H1 (cell line): ENCODE data around the gene N4BP3. TPM values are rescaled to one million over a fixed set of nuclear protein-coding genes. Genes with fewer than 3 reads are reported as not detected.

Experiments
- CTCF ChIA-PET: fragments of 300-600 bp; sonication (Branson Sonifier 250); formaldehyde crosslinking; loops from one replicate; lab custom pipeline; 2021; ENCODE audit not compliant: partially characterized antibody; lab: Charles Lee
- POLR2A ChIA-PET: fragments of 300-600 bp; sonication (Branson Sonifier 250); formaldehyde crosslinking; loops from one replicate; lab custom pipeline; 2021; ENCODE audit warnings: inconsistent platforms; ENCODE audit not compliant: partially characterized antibody; lab: Charles Lee
- DNase-seq, 2 experiments: peaks; one replicate each; pipeline versions ENCODE4 v3.0.0 to v3.0.0-alpha.2; 2010 to 2022; ENCODE audit warnings: low spot score in 2 of 2, low read depth in 1 of 2, mixed read lengths in 1 of 2
- FAIRE-seq: peaks from 2 replicates; lab custom pipeline; 2011; peaks lifted over from hg19 to GRCh38; lab: Jason Lieb, UNC
- H2AFZ ChIP-seq: 2 replicates; pipeline ENCODE4 v1.8.1; 2012; ENCODE audit warnings: low read length, inconsistent platforms
- H2AK5ac ChIP-seq: 2 replicates; pipeline ENCODE4 v1.6.1; 2013; ENCODE audit warnings: low read depth, low read length
- H2BK120ac ChIP-seq: replicated peaks from 2 replicates; pipeline ENCODE3; 2013; ENCODE audit warnings: low read depth, low read length, inconsistent platforms
- H2BK12ac ChIP-seq: 2 replicates; pipeline ENCODE4 v1.6.1; 2013; ENCODE audit warnings: low read depth, low read length
- H2BK15ac ChIP-seq: 2 replicates; pipeline ENCODE4 v1.6.1; 2013; ENCODE audit warnings: low read length
- H2BK20ac ChIP-seq: 2 replicates; pipeline ENCODE4 v1.6.1; 2013; ENCODE audit warnings: low read length
- H2BK5ac ChIP-seq: 2 replicates; pipeline ENCODE4 v1.6.1; 2013; ENCODE audit warnings: low read depth, low read length
- H3K14ac ChIP-seq: 2 replicates; pipeline ENCODE4 v1.6.1; 2013; ENCODE audit warnings: inconsistent platforms; ENCODE audit not compliant: insufficient read length
- H3K18ac ChIP-seq: 2 replicates; pipeline ENCODE4 v1.6.1; 2013; ENCODE audit warnings: low read length; ENCODE audit errors: extremely low read depth
- H3K23ac ChIP-seq: 2 replicates; pipeline ENCODE4 v1.6.1; 2013; ENCODE audit warnings: inconsistent platforms; ENCODE audit not compliant: insufficient read length
- H3K23me2 ChIP-seq: 2 replicates; pipeline ENCODE4 v1.6.1; 2013; ENCODE audit warnings: low read depth, low read length
- H3K27ac ChIP-seq: 2 replicates; pipeline ENCODE4 v1.6.1; 2011; ENCODE audit warnings: low read depth, low read length, inconsistent platforms
- H3K27me3 ChIP-seq, 4 experiments: replicated peaks in 1 of 4; 1 replicate in 1 of 4; 2 replicates in 3 of 4; pipeline versions ENCODE4 v1.6.1 to v1.8.1; 2011 to 2013; ENCODE audit warnings: low read length in 3 of 4, mild to moderate bottlenecking in 3 of 4, inconsistent platforms in 2 of 4, mixed read lengths in 2 of 4, moderate library complexity in 1 of 4; ENCODE audit not compliant: control insufficient read depth in 3 of 4, insufficient read depth in 3 of 4; ENCODE audit errors: extremely low read depth in 1 of 4
- H3K36me3 ChIP-seq, 4 experiments: 2 replicates each; pipeline versions ENCODE4 v1.6.1 to v1.8.1; 2011 to 2013; ENCODE audit warnings: mild to moderate bottlenecking in 4 of 4, low read length in 3 of 4, moderate library complexity in 2 of 4, control low read depth in 1 of 4, inconsistent platforms in 1 of 4; ENCODE audit not compliant: insufficient read depth in 4 of 4, control insufficient read depth in 2 of 4
- H3K4ac ChIP-seq: replicated peaks from 2 replicates; pipeline ENCODE3; 2013; ENCODE audit warnings: low read length, low read depth, mixed read lengths, inconsistent platforms; ENCODE audit not compliant: insufficient read length
- H3K4me1 ChIP-seq, 4 experiments: replicated peaks in 1 of 4; 1 replicate in 1 of 4; 2 replicates in 3 of 4; pipeline versions ENCODE4 v1.6.1 to v1.8.1; 2011 to 2013; ENCODE audit warnings: low read length in 3 of 4, inconsistent platforms in 2 of 4, mixed read lengths in 1 of 4; ENCODE audit not compliant: insufficient read depth in 4 of 4, control insufficient read depth in 3 of 4
- H3K4me2 ChIP-seq, 2 experiments: 2 replicates each; pipeline versions ENCODE4 v1.6.1 to v1.8.1; 2011 to 2013; ENCODE audit warnings: low read depth in 2 of 2, low read length in 2 of 2, control low read depth in 1 of 2, inconsistent platforms in 1 of 2, mild to moderate bottlenecking in 1 of 2; ENCODE audit not compliant: insufficient read depth in 1 of 2
- H3K4me3 ChIP-seq, 4 experiments: fragments of 200-600, 300-600 bp in 1 of 4; sonication (generic), shearing (Covaris generic), sonication (Bioruptor Twin) in 1 of 4; 2 replicates each; pipeline versions ENCODE4 v1.5.1 to v1.8.1; 2011 to 2016; ENCODE audit warnings: low read length in 4 of 4, low read depth in 3 of 4, control low read depth in 2 of 4, inconsistent platforms in 2 of 4, mild to moderate bottlenecking in 2 of 4, mixed read lengths in 1 of 4, moderate library complexity in 1 of 4; ENCODE audit not compliant: insufficient read depth in 2 of 4; ENCODE audit errors: extremely low read depth in 1 of 4
- H3K56ac ChIP-seq: replicated peaks from 2 replicates; pipeline ENCODE3; 2013; ENCODE audit warnings: low read depth, mild to moderate bottlenecking, mixed read lengths, low read length, inconsistent platforms; ENCODE audit not compliant: insufficient read length
- H3K79me1 ChIP-seq: 2 replicates; pipeline ENCODE4 v1.6.1; 2013; ENCODE audit warnings: low read depth, low read length, control low read depth
- H3K79me2 ChIP-seq, 2 experiments: 2 replicates each; pipeline versions ENCODE4 v1.6.1 to v1.8.1; 2012 to 2013; ENCODE audit warnings: low read length in 2 of 2, mild to moderate bottlenecking in 2 of 2, inconsistent platforms in 1 of 2; ENCODE audit not compliant: insufficient read depth in 2 of 2, control insufficient read depth in 1 of 2
- H3K9ac ChIP-seq, 4 experiments: replicated peaks in 1 of 4; 1 replicate in 1 of 4; 2 replicates in 3 of 4; pipeline versions ENCODE4 v1.6.1 to v1.8.1; 2011 to 2013; ENCODE audit warnings: low read depth in 3 of 4, low read length in 3 of 4, control low read depth in 2 of 4, mild to moderate bottlenecking in 2 of 4, moderate library complexity in 2 of 4, inconsistent platforms in 1 of 4; ENCODE audit errors: extremely low read depth in 1 of 4
- H3K9me3 ChIP-seq, 2 experiments: 2 replicates each; pipeline versions ENCODE4 v1.6.1 to v1.8.1; 2012 to 2013; ENCODE audit warnings: mild to moderate bottlenecking in 2 of 2, moderate library complexity in 2 of 2, control low read depth in 1 of 2, inconsistent platforms in 1 of 2, low read depth in 1 of 2, low read length in 1 of 2, mixed read lengths in 1 of 2; ENCODE audit not compliant: insufficient read depth in 2 of 2
- H4K20me1 ChIP-seq, 2 experiments: replicated peaks in 1 of 2; 2 replicates each; pipeline versions ENCODE3 to v1.8.1; 2011 to 2013; ENCODE audit warnings: inconsistent platforms in 2 of 2, low read length in 2 of 2, mild to moderate bottlenecking in 1 of 2; ENCODE audit not compliant: insufficient read depth in 2 of 2, control insufficient read depth in 1 of 2
- H4K5ac ChIP-seq: 2 replicates; pipeline ENCODE4 v1.6.1; 2013; ENCODE audit warnings: low read length, low read depth, mixed read lengths, inconsistent platforms; ENCODE audit not compliant: insufficient read length
- H4K8ac ChIP-seq: 2 replicates; pipeline ENCODE4 v1.8.0; 2013; ENCODE audit warnings: mild to moderate bottlenecking, moderate library complexity, low read length, inconsistent platforms; ENCODE audit not compliant: insufficient read depth; ENCODE audit errors: extremely low read depth
- H4K91ac ChIP-seq: replicated peaks from 2 replicates; pipeline ENCODE3; 2013; ENCODE audit warnings: low read length, mixed read lengths, inconsistent platforms; ENCODE audit not compliant: insufficient read length
- CHD1 ChIP-seq: IDR thresholded peaks from 2 replicates; pipeline ENCODE4 v1.6.1; 2012; ENCODE audit warnings: low read depth, low read length, improper control_type of control experiment
- EGR1 ChIP-seq: IDR thresholded peaks from 2 replicates; pipeline ENCODE4 v1.6.1; 2011; ENCODE audit warnings: low read depth, low read length, borderline replicate concordance
- GABPA ChIP-seq: IDR thresholded peaks from 2 replicates; pipeline ENCODE4 v1.6.1; 2011; ENCODE audit warnings: mild to moderate bottlenecking, low read length, moderate library complexity, borderline replicate concordance; ENCODE audit not compliant: insufficient read depth
- JUND ChIP-seq: IDR thresholded peaks from 2 replicates; pipeline ENCODE4 v1.6.1; 2011; ENCODE audit warnings: mild to moderate bottlenecking, improper control_type of control experiment, low read length
- NANOG ChIP-seq: IDR thresholded peaks from 2 replicates; pipeline ENCODE4 v1.6.1; 2011; ENCODE audit warnings: low read length, low read depth, mild to moderate bottlenecking, inconsistent platforms; ENCODE audit not compliant: insufficient read depth, poor library complexity, severe bottlenecking
- RAD21 ChIP-seq, 2 experiments: IDR thresholded peaks in 1 of 2; conservative IDR thresholded peaks in 1 of 2; 2 replicates each; pipeline ENCODE4 v1.6.1; 2011; ENCODE audit warnings: low read depth in 2 of 2, low read length in 2 of 2, improper control_type of control experiment in 1 of 2, inconsistent platforms in 1 of 2, mild to moderate bottlenecking in 1 of 2, moderate library complexity in 1 of 2
- SIN3A ChIP-seq, 2 experiments: IDR thresholded peaks in 1 of 2; conservative IDR thresholded peaks in 1 of 2; 2 replicates each; pipeline ENCODE4 v1.6.1; 2011 to 2012; ENCODE audit warnings: low read length in 2 of 2, improper control_type of control experiment in 1 of 2, low read depth in 1 of 2, mild to moderate bottlenecking in 1 of 2
- TAF1 ChIP-seq: IDR thresholded peaks from 2 replicates; pipeline ENCODE4 v1.6.1; 2011; ENCODE audit warnings: mild to moderate bottlenecking, low read depth, low read length
- TBP ChIP-seq: IDR thresholded peaks from 2 replicates; pipeline ENCODE4 v1.6.1; 2011; ENCODE audit warnings: low read depth, low read length, improper control_type of control experiment
- YY1 ChIP-seq: IDR thresholded peaks from 2 replicates; pipeline ENCODE4 v1.6.1; 2011; ENCODE audit warnings: low read depth, mild to moderate bottlenecking, low read length
- WGBS, 2 experiments: shearing (Covaris generic) in 1 of 2; methylation state at CpG; one replicate each; pipeline versions ENCODE4 v1.1.6 to v1.1.7; 2013 to 2015; ENCODE audit warnings: low lambda C conversion rate in 2 of 2, mixed read lengths in 2 of 2, inconsistent platforms in 1 of 2, low coverage in 1 of 2, missing lambda C conversion rate in 1 of 2; ENCODE audit not compliant: insufficient replicate concordance in 2 of 2, insufficient coverage in 1 of 2, insufficient read length in 1 of 2; ENCODE audit errors: extremely low coverage in 1 of 2, missing lambda C conversion rate in 1 of 2; 5-methylcytosine and 5-hydroxymethylcytosine counted together
- polyA plus RNA-seq, 7 experiments: library from polyadenylated mRNA; depleted of rRNA in 3 of 7; stranded (reverse) in 5 of 7; unstranded in 2 of 7; fragments of >200 nt in 5 of 7; fragments of 200-250 nt in 2 of 7; gene quantifications; 1 replicate in 5 of 7; 2 replicates in 1 of 7; 4 replicates in 1 of 7; pipeline versions ENCODE4 v1.2.1 to v1.2.3, GENCODE V29; 2011 to 2013; ENCODE audit warnings: missing spikeins in 2 of 7, mixed read lengths in 2 of 7
- total RNA-seq: library from RNA; stranded (reverse); fragmentation: NEBNext Ultra II Directional; extraction: Animal tissue kit (Norgen Biotek cat#: 25700); gene quantifications from 2 replicates; pipeline ENCODE4 v1.2.1, GENCODE V29; 2021

The N4BP3 gene
- total and polyA plus RNA-seq, 2 of the 8 experiments (the other 6 are each of a cell fraction or from before 2014, with no cell fraction given), result 13.1 to 39.2 TPM

DNA sequence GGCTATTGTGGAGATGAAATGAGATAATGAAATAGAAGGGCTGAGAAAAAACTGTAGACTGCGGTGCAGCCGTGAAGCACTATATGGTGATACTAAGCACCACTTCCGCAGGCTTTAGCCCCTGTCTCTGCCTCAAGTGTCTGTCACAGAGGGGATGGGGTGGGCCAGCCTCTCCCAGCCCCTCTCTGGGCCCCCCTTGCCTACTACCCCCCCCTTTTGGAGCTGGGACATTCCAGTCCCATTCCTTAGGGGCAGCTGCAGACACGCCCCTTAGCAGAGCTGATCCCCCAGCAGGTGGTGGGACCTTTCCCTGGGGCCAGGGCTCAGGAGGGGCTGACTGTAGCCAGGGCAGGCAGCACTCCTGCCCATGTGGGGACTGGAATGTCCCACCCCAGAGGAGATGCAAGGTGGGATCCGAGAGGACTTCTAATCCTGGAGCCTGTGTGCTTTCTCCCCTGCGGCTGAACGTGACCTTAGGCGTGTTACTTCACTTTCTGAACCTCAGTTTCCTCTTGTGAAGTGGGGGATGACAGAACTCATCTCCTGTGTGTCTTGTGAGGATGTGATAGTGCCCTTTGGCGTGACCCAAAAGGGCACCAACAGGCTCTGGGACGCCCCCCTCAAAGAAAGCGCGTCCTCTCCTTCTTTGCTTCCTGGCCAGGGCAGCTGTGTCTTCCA lies 1.9 kb downstream of the N4BP3 start:
- ChIA-PET CTCF (interaction anchor here (0.7 to 12.9 kb wide), 7 partner anchors 10 to 608 kb away, joined by 4 to 189 read pairs (median 13); partner anchors contain the start of gene RMND5B), POLR2A (interaction anchor here (0.6 to 40.7 kb wide), 18 partner anchors 1 to 1209 kb away, joined by 3 to 1250 read pairs (median 6); partner anchors contain the start of genes HNRNPAB, N4BP3, NHP2 and RMND5B)
- Histone ChIP-seq H3K79me1 (peaks cover 20% of the 10 kb centered on the region), H3K23ac (no peak overlapping the region), H3K23me2 (peaks cover 20% of the 10 kb centered on the region), H3K9me3 (no peaks in the 10 kb centered on the region), H3K4me2 (peak overlapping the region; percentile 93 to 97), H2BK15ac (peak overlapping the region; percentile 95), H2BK20ac (peak overlapping the region; percentile 99), H3K9ac (peak overlapping the region in 3 of 4 experiments; percentile 65 to 72 (median 68); a peak in 6 of 7 replicates), H4K5ac (peak overlapping the region; percentile 84), H3K27ac (peak overlapping the region; percentile 78), H3K36me3 (peaks cover 0 to 3% (median 1%) of the 10 kb centered on the region in 4 experiments; a peak in 2 of 8 replicates), H2AFZ (no peak overlapping the region), H2BK5ac (peak overlapping the region; percentile 95), H3K4me1 (peaks cover 3 to 38% (median 32%) of the 10 kb centered on the region in 4 experiments), H3K4me3 (peak overlapping the region; percentile 54 to 98 (median 82)), H4K91ac (peak overlapping the region; percentile 100), H3K56ac (peak overlapping the region; percentile 89), H3K14ac (peak overlapping the region; percentile 14), H3K79me2 (peaks cover 16 to 68% of the 10 kb centered on the region in 2 experiments; a peak in 3 of 4 replicates), H2AK5ac (peak overlapping the region; percentile 96), H4K20me1 (peaks cover 4 to 12% of the 10 kb centered on the region in 2 experiments), H3K18ac (peak overlapping the region; percentile 98), H3K27me3 (no peaks in the 10 kb centered on the region), H2BK12ac (peak overlapping the region; percentile 96), H4K8ac (no peak overlapping the region; the same call in 1 of the 2 replicates), H3K4ac (peak overlapping the region; percentile 54), H2BK120ac (peak overlapping the region; percentile 96)
- FAIRE-seq, result no peak
- 19% methylated on average over 12 of the region's 12 CpGs; no CpG with 5 or more reads in 1 of the 2 experiments for WGBS, 2 experiments
- DNase-seq, result peak; percentile 63 to 77
- TF ChIP-seq RAD21 (IDR thresholded peaks at IDR 0.05 in 1 of 2, conservative IDR thresholded peaks at IDR 0.05 in 1 of 2; ENCODE audit: low read depth in 2 of 2, low read length in 2 of 2) (peak in 1 of 2 experiments; percentile 7; a peak in 1 of 4 replicates), JUND (no peak), TBP (peak; percentile 54; the same call in 1 of the 2 replicates), SIN3A (conservative IDR thresholded peaks at IDR 0.05 in 1 of 2, IDR thresholded peaks at IDR 0.05 in 1 of 2; ENCODE audit: low read depth in 1 of 2, low read length in 2 of 2) (peak; percentile 46 to 53; a peak in 1 of 4 replicates), EGR1 (0 out of 2 replicates have a peak, but pooled peaks have one; percentile 9), TAF1 (0 out of 2 replicates have a peak, but pooled peaks have one; percentile 34), GABPA (no peak), CHD1 (no peak), YY1 (no peak), NANOG (no peak)
